NCI-H2227 treated with DMSO at 0.1 percent for 48 hours (cell line): ENCODE data around the gene SETD4.
A peak's percentile ranks its signal among the peaks of the same experiment; 100 is the strongest.

Source experiments
- DNase-seq: peaks from one replicate; lab custom pipeline; 2025; lab: John Stamatoyannopoulos, UW

SETD4 gene

GRCh38 chr21:36045993-36046392 is 14.3 kb downstream of the SETD4 start:
- no peak for DNase-seq

- no peak for DNase-seq
Measured at GRCh38 chr21:36044056-36044455, 16.3 kb downstream of the SETD4 start.

GRCh38 chr21:36041910-36042309 is 18.4 kb downstream of the SETD4 start:
- DNase-seq, result no peak

- DNase-seq, result no peak
Measured at GRCh38 chr21:36040389-36040788, 19.9 kb downstream of the SETD4 start.

GRCh38 chr21:36039861-36040260 is 20.5 kb downstream of the SETD4 start:
- no peak for DNase-seq

GRCh38 chr21:36038701-36039497 is 21.4 kb downstream of the SETD4 start:
- no peak for DNase-seq

GRCh38 chr21:36035381-36035791 is 24.9 kb downstream of the SETD4 start:
- no peak for DNase-seq

GRCh38 chr21:36034211-36034913 is 26.0 kb downstream of the SETD4 start:
- no peak for DNase-seq

GRCh38 chr21:36032647-36033406 is 27.5 kb downstream of the SETD4 start:
- no peak for DNase-seq

GRCh38 chr21:36030581-36031189 is 29.6 kb downstream of the SETD4 start:
- no peak for DNase-seq

- DNase-seq, result no peak
Measured at GRCh38 chr21:36029309-36029708, 31.0 kb downstream of the SETD4 start.

GRCh38 chr21:36028127-36029069 is 31.9 kb downstream of the SETD4 start:
- peak; percentile 74 for DNase-seq

- no peak for DNase-seq
Measured at GRCh38 chr21:36027347-36027746, 33.0 kb downstream of the SETD4 start.

- no peak for DNase-seq
Measured at GRCh38 chr21:36024782-36025181, 35.5 kb downstream of the SETD4 start.

- DNase-seq, result no peak
Measured at GRCh38 chr21:36023092-36023480, 37.2 kb downstream of the SETD4 start.

GRCh38 chr21:36022427-36023091 is 37.8 kb downstream of the SETD4 start:
- DNase-seq, result no peak

- no peak for DNase-seq
Measured at GRCh38 chr21:36021251-36021837, 39.0 kb downstream of the SETD4 start.

GRCh38 chr21:36015045-36015444 is 45.3 kb downstream of the SETD4 start:
- no peak for DNase-seq

GRCh38 chr21:36010801-36011200 is 49.5 kb downstream of the SETD4 start:
- DNase-seq, result no peak

- DNase-seq, result no peak
Measured at GRCh38 chr21:36008505-36008904, 51.8 kb downstream of the SETD4 start.
